AG09309 (cell line): Measurements from ENCODE around the gene GTPBP6.
A peak's percentile ranks its signal among the peaks of the same experiment; 100 is the strongest.
"Not testable (repeated sequence)": the region's sequence is repeated elsewhere in the genome, so short reads cannot be mapped to it uniquely, and the experiment has no call there.

Experiments
- DNase-seq: peaks from one replicate; pipeline ENCODE4 v3.0.0-alpha.2; 2010; ENCODE audit warnings: low read depth
- H3K4me3 ChIP-seq: 2 replicates; pipeline ENCODE4 v1.5.1; 2011; ENCODE audit warnings: mild to moderate bottlenecking, low read depth, low read length, moderate library complexity; ENCODE audit not compliant: control insufficient read depth
- CTCF ChIP-seq: IDR thresholded peaks from 2 replicates; pipeline ENCODE4 v1.5.1; 2011; ENCODE audit warnings: mild to moderate bottlenecking, low read depth, low read length, inconsistent platforms; ENCODE audit not compliant: insufficient read depth, control insufficient read depth; ENCODE audit errors: missing control alignments

The GTPBP6 gene

GRCh38 chrX:330726-331150 lies 12.1 kb upstream of the GTPBP6 start:
- TF ChIP-seq CTCF: no peak
- H3K4me3 ChIP-seq: no peak overlapping the region
- no peak for DNase-seq

GRCh38 chrX:330141-330725 lies 11.6 kb upstream of the GTPBP6 start:
- not testable (repeated sequence) for DNase-seq, H3K4me3 ChIP-seq

- no peak for DNase-seq
- no peak for TF ChIP-seq CTCF
- H3K4me3 ChIP-seq: no peak overlapping the region
Measured at GRCh38 chrX:329291-329910, 10.8 kb upstream of the GTPBP6 start.

- no peak overlapping the region for H3K4me3 ChIP-seq
- DNase-seq: no peak
- no peak for TF ChIP-seq CTCF
Measured at GRCh38 chrX:327660-328126, 9.1 kb upstream of the GTPBP6 start.

- not testable (repeated sequence) for H3K4me3 ChIP-seq, DNase-seq
- peak; percentile 43 for TF ChIP-seq CTCF
Measured at GRCh38 chrX:324664-325063, 6.1 kb upstream of the GTPBP6 start.

GRCh38 chrX:323721-324628 lies 5.4 kb upstream of the GTPBP6 start:
- TF ChIP-seq CTCF: peak; percentile 25
- H3K4me3 ChIP-seq: no peak overlapping the region
- no peak for DNase-seq
